GM12891 (cell line): Measurements from ENCODE around the gene NECAB2.

Source experiments
- POLR2A ChIP-seq: IDR thresholded peaks from 2 replicates; pipeline ENCODE4 v1.6.1; 2011; ENCODE audit warnings: low read depth, low read length, control low read depth
- POLR2AphosphoS5 ChIP-seq: IDR thresholded peaks from 2 replicates; pipeline ENCODE4 v1.6.1; 2011; ENCODE audit warnings: low read depth, low read length, control low read depth
- SPI1 ChIP-seq: IDR thresholded peaks from 2 replicates; pipeline ENCODE4 v1.6.1; 2011; ENCODE audit warnings: low read depth, low read length, control low read depth
- TAF1 ChIP-seq: IDR thresholded peaks from 2 replicates; pipeline ENCODE4 v1.6.1; 2011; ENCODE audit warnings: low read depth, low read length, control low read depth

GRCh38 chr16:83981799-83982198 lies 13.8 kb downstream of the NECAB2 start:
- TF ChIP-seq POLR2A = no peak
- TF ChIP-seq POLR2AphosphoS5 = no peak
- no peak for TF ChIP-seq SPI1
- no peak for TF ChIP-seq TAF1
